K562 (cell line): Measurements from ENCODE around the gene VRK3. TPM values are rescaled to one million over a fixed set of nuclear protein-coding genes. Genes with fewer than 3 reads are reported as not detected.
A peak's percentile ranks its signal among the peaks of the same experiment; 100 is the strongest.

Experiments
- SAFB ChIP-seq: fragments of 200-400 bp; formaldehyde crosslinking; IDR thresholded peaks from 2 replicates; pipeline ENCODE4 v1.6.1; 2017; ENCODE audit warnings: low read depth, low read length, borderline replicate concordance
- TGIF2 ChIP-seq: sonication (generic); formaldehyde crosslinking; IDR thresholded peaks from 2 replicates; pipeline ENCODE4 v1.8.1; 2022; ENCODE audit warnings: mild to moderate bottlenecking, missing genetic modification reagents, moderate library complexity
- THRAP3 ChIP-seq: fragments of 450-650 bp; IDR thresholded peaks from 2 replicates; pipeline ENCODE4 v1.6.1; 2016; ENCODE audit warnings: mild to moderate bottlenecking, inconsistent platforms, borderline replicate concordance
- ZBTB5 ChIP-seq: fragments of 450-650 bp; IDR thresholded peaks from 2 replicates; pipeline ENCODE4 v1.6.1; 2017; ENCODE audit warnings: antibody characterized with exemption
- ZNF407 ChIP-seq: fragments of 450-650 bp; IDR thresholded peaks from 2 replicates; pipeline ENCODE4 v1.6.1; 2016; ENCODE audit warnings: low read depth
- ZNF507 ChIP-seq: conservative IDR thresholded peaks from 2 replicates; pipeline ENCODE4 v1.6.1; 2017; ENCODE audit warnings: missing genetic modification characterization, missing compliant biosample characterization
- ZNF592 ChIP-seq: fragments of 450-650 bp; IDR thresholded peaks from 2 replicates; pipeline ENCODE4 v1.6.1; 2017; ENCODE audit warnings: antibody characterized with exemption, mild to moderate bottlenecking
- polyA plus RNA-seq, 8 experiments: library from polyadenylated mRNA; depleted of rRNA in 4 of 8; stranded (reverse) in 5 of 8; unstranded in 3 of 8; fragments of >200 nt; fragmentation: Nextera tagmentation in 2 of 8; fragmentation: Illumina TruSeq in 1 of 8; extraction: Ambion mirVana in 2 of 8; extraction: Trizol in 1 of 8; gene quantifications; 2 replicates each; pipeline versions ENCODE4 v1.2.1 to v1.2.3, GENCODE V29; 2011 to 2014; ENCODE audit warnings: inconsistent platforms in 1 of 8, missing spikeins in 1 of 8
- total RNA-seq, 7 experiments: library from RNA; depleted of rRNA in 6 of 7; stranded (reverse); fragments of >200 nt in 6 of 7; fragmentation: Illumina TruSeq in 2 of 7; extraction: Trizol in 2 of 7; gene quantifications; 2 replicates each; pipeline versions ENCODE4 v1.2.1 to v1.2.3, GENCODE V29; 2011 to 2021; ENCODE audit warnings: low replicate concordance in 1 of 7
- TF ChIP-seq, protein P1 (sequence below): sonication (generic); formaldehyde crosslinking; IDR thresholded peaks from 2 replicates; pipeline ENCODE4 v1.8.0; 2023; ENCODE audit warnings: mild to moderate bottlenecking, missing genetic modification reagents

The VRK3 gene
- total and polyA plus RNA-seq, 9 of the 15 experiments (the other 6 are each of a cell fraction or from before 2014, with no cell fraction given) = 25.6 to 94.3 (median 42.9) TPM

DNA sequence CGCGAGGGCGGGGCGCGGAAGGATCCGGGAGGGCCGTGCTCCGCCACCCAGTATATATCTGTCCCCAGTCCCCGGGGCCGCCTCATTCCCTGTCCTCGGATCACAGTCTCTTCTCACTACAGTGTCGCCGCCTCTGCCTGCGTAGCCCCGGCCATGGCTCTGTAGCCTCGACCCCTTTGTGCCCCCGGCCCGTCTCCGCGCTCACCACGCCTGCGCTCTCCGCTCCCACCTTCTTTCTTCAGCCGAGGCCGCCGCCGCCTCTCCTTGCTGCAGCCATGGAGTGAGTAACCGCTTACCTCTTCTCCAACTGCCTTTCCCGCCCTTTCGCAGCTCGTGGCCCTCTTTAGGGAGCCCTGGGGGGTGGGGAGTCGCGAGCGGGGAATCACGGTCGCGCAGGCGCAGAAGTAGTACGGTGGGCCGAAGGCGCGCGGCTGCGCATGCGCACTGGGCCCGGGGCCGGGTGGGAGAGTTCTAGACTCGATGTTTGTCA lies 96.0 kb downstream of the VRK3 start, which contains the start of the genes ATF5 and NUP62 (continued):
- TF ChIP-seq ZNF407 (peak; percentile 92), TGIF2 (CRISPR knock-in tag) (no peak), ZNF507 (tag) (no peak), ZNF592 (peak; percentile 95), THRAP3 (peak; percentile 75), ZBTB5 (no peak), SAFB (0 out of 2 replicates have a peak, but pooled peaks have one; percentile 51)
- TF ChIP-seq, protein P1, sequence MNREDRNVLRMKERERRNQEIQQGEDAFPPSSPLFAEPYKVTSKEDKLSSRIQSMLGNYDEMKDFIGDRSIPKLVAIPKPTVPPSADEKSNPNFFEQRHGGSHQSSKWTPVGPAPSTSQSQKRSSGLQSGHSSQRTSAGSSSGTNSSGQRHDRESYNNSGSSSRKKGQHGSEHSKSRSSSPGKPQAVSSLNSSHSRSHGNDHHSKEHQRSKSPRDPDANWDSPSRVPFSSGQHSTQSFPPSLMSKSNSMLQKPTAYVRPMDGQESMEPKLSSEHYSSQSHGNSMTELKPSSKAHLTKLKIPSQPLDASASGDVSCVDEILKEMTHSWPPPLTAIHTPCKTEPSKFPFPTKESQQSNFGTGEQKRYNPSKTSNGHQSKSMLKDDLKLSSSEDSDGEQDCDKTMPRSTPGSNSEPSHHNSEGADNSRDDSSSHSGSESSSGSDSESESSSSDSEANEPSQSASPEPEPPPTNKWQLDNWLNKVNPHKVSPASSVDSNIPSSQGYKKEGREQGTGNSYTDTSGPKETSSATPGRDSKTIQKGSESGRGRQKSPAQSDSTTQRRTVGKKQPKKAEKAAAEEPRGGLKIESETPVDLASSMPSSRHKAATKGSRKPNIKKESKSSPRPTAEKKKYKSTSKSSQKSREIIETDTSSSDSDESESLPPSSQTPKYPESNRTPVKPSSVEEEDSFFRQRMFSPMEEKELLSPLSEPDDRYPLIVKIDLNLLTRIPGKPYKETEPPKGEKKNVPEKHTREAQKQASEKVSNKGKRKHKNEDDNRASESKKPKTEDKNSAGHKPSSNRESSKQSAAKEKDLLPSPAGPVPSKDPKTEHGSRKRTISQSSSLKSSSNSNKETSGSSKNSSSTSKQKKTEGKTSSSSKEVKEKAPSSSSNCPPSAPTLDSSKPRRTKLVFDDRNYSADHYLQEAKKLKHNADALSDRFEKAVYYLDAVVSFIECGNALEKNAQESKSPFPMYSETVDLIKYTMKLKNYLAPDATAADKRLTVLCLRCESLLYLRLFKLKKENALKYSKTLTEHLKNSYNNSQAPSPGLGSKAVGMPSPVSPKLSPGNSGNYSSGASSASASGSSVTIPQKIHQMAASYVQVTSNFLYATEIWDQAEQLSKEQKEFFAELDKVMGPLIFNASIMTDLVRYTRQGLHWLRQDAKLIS (CRISPR knock-in tag) = peak; percentile 99
